GM19023 (cell line): Measurements from ENCODE around the gene CTSO.
A peak's percentile ranks its signal among the peaks of the same experiment; 100 is the strongest.

Experiments used
- ATAC-seq: cut with Tn5 transposase; IDR thresholded peaks from one replicate; pipeline ENCODE4 v1.9.1; 2021; ENCODE audit warnings: mild to moderate bottlenecking, moderate library complexity; ENCODE audit not compliant: unreplicated experiment

The CTSO gene

GRCh38 chr4:155953151-155954117 lies at the start of gene CTSO:
Gene CTSO (minus strand): TSS chr4:155953866. CDS start chr4:155953847, 19 bp downstream.
- ATAC-seq: peak; percentile 94

- ATAC-seq: no peak
Observed at GRCh38 chr4:156000491-156000890, 46.8 kb upstream of the CTSO start.

- ATAC-seq: no peak
Observed at GRCh38 chr4:155999725-156000124, 46.1 kb upstream of the CTSO start.

DNA sequence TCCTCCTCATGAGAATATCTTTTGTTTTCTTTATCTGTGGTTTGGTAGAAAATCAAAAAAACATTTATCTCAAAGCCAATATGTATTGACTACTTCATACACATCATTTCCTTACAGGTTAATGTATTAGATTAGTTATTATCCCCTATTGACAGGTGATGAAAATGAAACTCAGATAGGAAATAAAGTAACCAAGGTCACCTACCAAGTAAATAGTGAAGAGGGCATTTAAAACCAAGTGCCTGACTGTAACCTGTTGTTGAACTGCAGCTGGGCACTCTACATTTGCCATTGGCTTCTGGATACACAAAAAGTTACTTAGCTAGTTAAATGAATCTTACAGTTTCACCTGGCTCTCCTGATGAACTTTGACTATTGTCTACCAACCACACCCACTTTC lies 41.4 kb upstream of the CTSO start:
- ATAC-seq: no peak

DNA sequence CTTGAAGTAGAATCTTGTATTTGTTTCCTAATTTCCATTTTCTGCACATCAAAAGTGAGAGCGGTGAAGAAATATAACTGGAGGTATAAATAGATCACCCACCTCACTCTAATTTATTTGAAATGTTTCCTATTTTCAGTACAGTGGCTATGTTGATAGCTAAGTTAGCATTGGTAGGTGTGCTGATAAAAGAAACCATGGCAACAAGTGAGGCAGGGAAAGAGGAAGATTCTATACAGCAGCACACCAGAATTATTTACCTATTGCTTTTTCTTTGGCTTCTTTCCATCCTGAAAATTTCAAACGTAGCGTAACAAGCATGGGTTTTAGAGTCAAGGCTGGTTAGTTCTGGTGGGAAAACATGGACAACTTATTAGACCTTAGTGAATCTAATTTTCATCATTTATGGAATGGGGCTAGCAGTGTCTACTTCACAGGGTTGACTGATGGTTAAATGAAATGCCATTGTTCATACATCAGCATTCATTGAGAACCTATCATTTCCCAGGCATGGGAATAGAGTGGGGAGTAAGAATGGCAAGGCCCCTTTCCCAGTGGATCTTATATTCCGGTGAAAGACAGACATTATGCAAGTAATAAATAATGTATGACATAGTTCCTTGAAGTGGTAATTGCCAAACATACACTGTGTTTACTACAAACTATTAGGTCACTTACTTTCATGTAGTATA lies 30.6 kb upstream of the CTSO start:
- ATAC-seq: no peak

DNA sequence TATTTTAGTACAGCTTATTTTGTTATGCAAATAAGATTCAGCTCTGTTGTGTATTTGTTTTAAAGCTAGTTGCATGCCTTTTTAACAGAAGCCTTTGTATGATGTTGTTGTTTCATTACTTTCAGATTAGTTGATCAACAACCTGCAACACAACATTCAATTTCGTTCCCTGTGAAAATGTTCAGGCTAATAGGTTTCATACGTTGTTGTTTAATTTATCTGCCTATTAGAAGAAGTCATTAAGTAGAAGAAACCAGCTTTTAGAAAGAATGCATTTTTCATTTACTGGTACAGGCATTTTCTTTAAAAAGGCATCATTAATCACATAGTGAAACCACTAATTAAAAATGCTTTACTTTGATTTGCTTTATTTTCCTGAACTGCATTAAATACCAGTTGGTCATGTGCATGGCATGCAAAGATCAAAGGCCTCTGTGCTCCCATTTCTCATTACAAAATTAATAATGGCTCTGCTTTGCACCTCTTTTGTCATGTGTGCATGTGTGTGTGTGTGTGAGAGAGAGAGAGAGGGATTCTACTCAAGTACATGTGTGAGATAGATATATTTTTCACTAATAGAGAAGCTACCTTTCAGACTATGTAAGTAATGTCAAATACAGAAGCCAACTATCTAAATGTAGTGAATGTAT lies 29.2 kb upstream of the CTSO start:
- ATAC-seq: no peak

DNA sequence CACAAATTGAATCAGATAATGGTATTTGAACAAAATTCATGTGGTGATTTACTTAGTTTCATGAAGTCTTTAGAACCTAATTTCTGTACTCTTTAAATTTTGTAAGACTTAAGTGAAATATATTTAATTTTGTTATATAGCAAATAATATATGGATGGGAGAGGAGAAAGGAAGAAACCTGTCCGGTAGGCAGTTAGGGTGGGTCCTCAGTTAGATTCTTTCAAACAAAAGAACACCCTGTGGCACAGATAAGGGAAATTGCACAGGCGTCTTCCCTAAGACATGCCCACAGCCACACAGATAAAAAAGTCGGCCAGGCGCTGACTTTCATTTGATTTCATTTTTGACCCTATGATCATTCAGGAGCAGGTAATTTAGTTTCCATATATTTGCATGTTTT lies 25.1 kb upstream of the CTSO start:
- no peak for ATAC-seq

DNA sequence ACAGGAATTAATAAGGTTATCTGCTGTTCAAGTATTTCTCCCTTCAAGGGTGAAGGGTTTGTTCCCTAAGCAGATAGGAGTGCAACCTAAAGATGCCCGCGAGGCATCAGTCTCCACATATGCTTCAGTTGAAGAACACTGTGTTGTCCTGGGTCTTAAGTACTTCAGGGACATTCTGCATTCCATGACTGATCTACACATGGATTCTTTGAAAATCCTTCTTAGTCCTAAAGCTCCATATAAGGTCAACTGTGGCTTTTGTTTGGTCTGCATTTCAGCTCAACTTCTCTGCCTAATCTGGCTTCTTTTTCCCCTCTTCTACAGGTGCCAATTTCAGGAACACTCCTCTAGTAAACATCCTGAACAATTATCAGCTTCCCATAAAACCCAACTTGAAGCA lies 21.8 kb upstream of the CTSO start:
- ATAC-seq: no peak

- no peak for ATAC-seq
Observed at GRCh38 chr4:155974996-155975395, 21.3 kb upstream of the CTSO start.

- ATAC-seq: peak; percentile 97
Observed at GRCh38 chr4:155974476-155974749, 20.7 kb upstream of the CTSO start.

GRCh38 chr4:155973639-155974475 lies 20.2 kb upstream of the CTSO start:
- peak; percentile 26 for ATAC-seq

DNA sequence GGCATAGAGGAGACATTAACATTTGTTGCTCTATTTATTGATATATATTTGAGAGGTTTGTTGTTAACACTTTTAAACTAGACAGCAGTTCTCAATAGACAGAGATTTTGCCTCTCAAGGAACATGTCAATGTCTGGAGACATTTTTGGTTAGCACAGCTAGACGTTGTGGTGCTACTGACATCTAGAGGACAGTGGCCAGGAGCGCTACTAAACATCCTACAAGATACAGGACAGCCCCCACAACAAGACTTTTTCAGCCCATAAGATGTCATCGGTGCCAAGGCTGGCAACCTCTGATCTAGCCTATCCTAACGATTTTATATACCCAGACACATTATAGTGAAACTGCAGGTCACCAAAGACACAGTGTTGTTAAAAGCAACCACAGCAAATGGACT lies 18.4 kb upstream of the CTSO start:
- ATAC-seq: no peak

DNA sequence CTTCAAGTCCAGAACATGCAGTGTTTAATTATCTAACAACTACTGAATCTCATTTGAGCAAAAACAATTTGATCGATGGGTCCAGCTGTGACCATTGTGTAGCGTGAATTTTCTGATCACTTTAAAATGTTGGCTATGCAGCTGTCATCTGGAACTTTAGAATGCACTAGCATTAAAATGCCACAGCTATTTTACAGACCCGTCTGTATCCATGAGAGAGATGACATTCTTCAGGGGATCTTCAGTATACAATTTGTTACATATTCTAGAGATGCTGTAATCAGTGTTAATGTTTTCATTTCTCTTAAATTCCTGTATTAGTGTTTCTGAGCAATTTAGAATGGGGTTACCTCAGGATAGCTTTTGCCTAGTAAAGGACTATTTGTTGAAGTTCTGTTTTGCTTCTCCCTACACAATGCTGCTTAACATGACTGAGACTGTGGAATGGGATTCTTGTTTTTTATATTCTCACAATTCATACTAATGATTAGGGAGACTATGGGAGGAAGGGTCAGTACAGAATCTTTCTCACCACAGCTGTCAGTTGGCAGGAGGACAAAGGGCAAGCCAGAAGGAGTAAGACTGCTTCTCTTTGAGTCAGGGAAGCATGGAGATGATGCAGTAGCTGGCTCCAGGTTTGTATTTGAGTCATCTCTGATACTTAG lies 13.2 kb upstream of the CTSO start:
- no peak for ATAC-seq

GRCh38 chr4:155966171-155966570 lies 12.5 kb upstream of the CTSO start:
- no peak for ATAC-seq

DNA sequence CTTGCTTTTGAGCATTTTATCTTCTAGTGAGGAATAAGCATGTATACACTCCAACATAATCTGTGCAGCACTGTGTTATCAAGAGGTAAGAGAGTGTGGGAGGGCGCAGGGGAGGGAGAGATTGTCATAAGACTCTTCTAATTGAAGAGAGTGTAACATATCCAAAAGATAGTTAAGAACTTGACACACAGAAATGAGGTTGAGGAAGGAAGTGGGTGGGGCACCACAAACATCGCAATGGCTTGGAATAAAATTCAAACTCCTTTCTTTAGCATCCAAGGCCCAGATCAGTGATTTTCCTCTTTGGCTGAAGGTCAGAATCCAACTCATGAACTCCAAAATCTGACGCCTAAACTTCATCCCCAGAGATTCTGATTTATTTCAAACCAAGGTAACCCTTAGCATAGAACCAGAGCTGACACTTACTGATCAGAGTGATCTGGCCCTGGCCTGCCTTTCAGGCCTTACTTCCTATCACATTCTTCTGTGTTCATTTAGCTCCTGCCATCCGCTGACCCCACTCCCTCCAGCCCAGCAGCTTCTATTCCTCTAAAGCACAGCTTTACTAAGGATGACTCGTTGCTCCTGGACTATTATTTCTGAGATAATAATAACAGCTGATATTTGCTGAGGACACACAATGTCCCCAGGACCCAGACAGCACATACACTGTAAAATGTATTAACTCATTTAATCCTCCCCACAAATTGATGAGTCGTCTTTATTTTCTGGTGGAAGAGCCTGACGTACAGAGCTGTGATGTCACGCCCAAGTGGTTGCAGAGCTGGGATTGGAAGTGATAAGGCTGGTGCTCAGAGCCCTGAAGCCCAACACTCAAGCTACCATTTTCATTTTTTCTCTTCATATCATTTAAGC lies 10.6 kb upstream of the CTSO start:
- no peak for ATAC-seq

DNA sequence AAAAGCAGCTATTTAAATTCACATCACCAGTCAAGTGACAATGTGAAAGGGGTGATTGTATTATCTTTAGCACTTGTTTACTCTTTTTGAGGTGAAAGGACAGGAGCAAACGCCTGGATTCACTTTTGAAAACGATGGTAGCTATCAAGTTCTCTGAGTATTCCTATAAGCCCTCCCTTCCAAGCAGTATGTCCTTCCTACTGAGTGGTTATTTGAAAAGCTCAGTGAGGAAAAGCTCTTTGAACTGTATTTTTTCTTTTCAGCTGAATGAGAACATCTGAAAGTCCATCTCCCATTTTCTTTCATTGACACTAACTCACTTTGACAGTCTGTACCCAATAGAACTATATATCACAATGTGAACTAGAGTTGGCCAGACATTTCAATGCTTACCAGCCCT lies 9.1 kb upstream of the CTSO start:
- no peak for ATAC-seq

DNA sequence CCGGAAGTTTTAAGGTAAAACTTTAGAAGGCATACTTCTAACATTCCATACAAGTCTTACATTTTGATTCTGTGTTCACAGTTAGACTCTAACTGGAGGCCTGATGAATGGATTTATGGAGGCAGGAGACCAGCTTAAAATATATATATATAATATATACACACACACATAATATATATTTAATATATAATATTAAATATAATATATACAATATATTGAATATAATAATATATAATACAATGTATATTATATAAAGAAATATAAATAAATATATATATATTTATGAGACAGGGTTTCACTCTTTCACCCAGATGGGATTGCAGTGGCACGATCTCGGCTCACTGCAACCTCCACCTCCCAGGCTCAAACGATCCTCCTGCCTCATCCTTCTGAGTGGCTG lies 7.9 kb upstream of the CTSO start:
- ATAC-seq: no peak

GRCh38 chr4:155960522-155960921 lies 6.9 kb upstream of the CTSO start:
- ATAC-seq: no peak

GRCh38 chr4:155959417-155959816 lies 5.8 kb upstream of the CTSO start:
- ATAC-seq: no peak
